ENCODE measurements around the gene SPNS3. TPM values are rescaled to one million over a fixed set of nuclear protein-coding genes. Genes with fewer than 3 reads are reported as not detected.

The SPNS3 gene
- total and polyA plus RNA-seq, 2 donors (not counting 1 experiment from before 2014, with no cell fraction given): 0.44 to 0.52 TPM

GRCh38 chr17:4490109-4490591, 56.4 kb downstream of the SPNS3 start:
- H3K79me2 ChIP-seq (ENCODE audit: control insufficient read depth, insufficient read depth, low read length): peaks cover 3% of the 10 kb centered on the region
- Mint-ChIP-seq H3K4me1 (peaks cover 27% of the 10 kb centered on the region), H3K27me3 (no peaks in the 10 kb centered on the region), H3K9me3 (ENCODE audit: insufficient read depth) (no peaks in the 10 kb centered on the region), H3K4me3 (no peak overlapping the region), H3K27ac (no peak overlapping the region)
- ATAC-seq (ENCODE audit: low read depth) (no peak), DNase-seq (no peak)
- H4K20me1 ChIP-seq (ENCODE audit: control insufficient read depth, insufficient read depth, low read length, poor library complexity, severe bottlenecking): no peaks in the 10 kb centered on the region
- H3K4me2 ChIP-seq (replicated peaks; ENCODE audit: low read depth, low read length, poor library complexity, severe bottlenecking): no peak overlapping the region
- CTCF ChIA-PET: no interaction called here
- H3K27ac ChIP-seq (ENCODE audit: low read length in 2 of 2): no peak overlapping the region
- WGBS (ENCODE audit: insufficient coverage): 92% methylated on average over 9 of the region's 9 CpGs
- H3K9me3 ChIP-seq (ENCODE audit: control extremely low read depth in 1 of 3, control insufficient read depth in 2 of 3, insufficient read depth in 1 of 3, low read length in 2 of 3): peaks cover 0 to 4% (median 0%) of the 10 kb centered on the region in 3 donors
- H3K4me3 ChIP-seq (ENCODE audit: control extremely low read depth in 1 of 5, extremely low read depth in 1 of 5, insufficient read depth in 1 of 5, low read depth in 2 of 5, low read length in 4 of 5): no peak overlapping the region
- POLR2A ChIA-PET: no interaction called here
- H3K27me3 ChIP-seq (replicated peaks in 1 of 4; ENCODE audit: control extremely low read depth in 1 of 4, control insufficient read depth in 3 of 4, insufficient read depth in 4 of 4, low read length in 3 of 4): no peaks in the 10 kb centered on the region
- H3K36me3 ChIP-seq (replicated peaks in 1 of 2; ENCODE audit: control extremely low read depth in 1 of 2, control insufficient read depth in 1 of 2, extremely low read depth in 1 of 2, insufficient read depth in 2 of 2, low read length in 1 of 2): no peaks in the 10 kb centered on the region
- H2AFZ ChIP-seq (ENCODE audit: insufficient read depth, low read depth, low read length, poor library complexity, severe bottlenecking): no peak overlapping the region
- TF ChIP-seq CTCF (IDR thresholded peaks at IDR 0.05): no peak
- no peak for TF ChIP-seq EZH2 (IDR thresholded peaks at IDR 0.05; ENCODE audit: borderline replicate concordance, insufficient read depth, low read depth, low read length, poor library complexity, severe bottlenecking)
- peaks cover 9 to 22% of the 10 kb centered on the region in 2 donors for H3K4me1 ChIP-seq (ENCODE audit: control insufficient read depth in 2 of 2, insufficient read depth in 2 of 2, low read length in 2 of 2)
- H3K9ac ChIP-seq (ENCODE audit: low read length): no peak overlapping the region
- intact Hi-C loops (cut with micrococcal nuclease): no loop called here

GRCh38 chr17:4490637-4491061, 56.9 kb downstream of the SPNS3 start:
- no peaks in the 10 kb centered on the region for H3K36me3 ChIP-seq (replicated peaks in 1 of 2; ENCODE audit: control extremely low read depth in 1 of 2, control insufficient read depth in 1 of 2, extremely low read depth in 1 of 2, insufficient read depth in 2 of 2, low read length in 1 of 2)
- DNase-seq (no peak), ATAC-seq (ENCODE audit: low read depth) (no peak)
- Mint-ChIP-seq H3K27me3 (no peaks in the 10 kb centered on the region), H3K9me3 (ENCODE audit: insufficient read depth) (no peaks in the 10 kb centered on the region), H3K4me3 (no peak overlapping the region), H3K4me1 (peaks cover 26% of the 10 kb centered on the region), H3K27ac (no peak overlapping the region)
- CTCF ChIA-PET: no interaction called here
- intact Hi-C loops (cut with micrococcal nuclease): no loop called here
- WGBS (ENCODE audit: insufficient coverage): 94% methylated on average over 7 of the region's 7 CpGs
- POLR2A ChIA-PET: no interaction called here
- H3K4me3 ChIP-seq (ENCODE audit: control extremely low read depth in 1 of 5, extremely low read depth in 1 of 5, insufficient read depth in 1 of 5, low read depth in 2 of 5, low read length in 4 of 5): no peak overlapping the region
- TF ChIP-seq EZH2 (IDR thresholded peaks at IDR 0.05; ENCODE audit: borderline replicate concordance, insufficient read depth, low read depth, low read length, poor library complexity, severe bottlenecking) (no peak), CTCF (IDR thresholded peaks at IDR 0.05) (no peak)
- H3K27me3 ChIP-seq (replicated peaks in 1 of 4; ENCODE audit: control extremely low read depth in 1 of 4, control insufficient read depth in 3 of 4, insufficient read depth in 4 of 4, low read length in 3 of 4): no peaks in the 10 kb centered on the region
- H3K4me2 ChIP-seq (replicated peaks; ENCODE audit: low read depth, low read length, poor library complexity, severe bottlenecking): no peak overlapping the region
- H3K4me1 ChIP-seq (ENCODE audit: control insufficient read depth in 2 of 2, insufficient read depth in 2 of 2, low read length in 2 of 2): peaks cover 8 to 21% of the 10 kb centered on the region in 2 donors
- peaks cover 3% of the 10 kb centered on the region for H3K79me2 ChIP-seq (ENCODE audit: control insufficient read depth, insufficient read depth, low read length)
- peaks cover 0 to 4% (median 0%) of the 10 kb centered on the region in 3 donors for H3K9me3 ChIP-seq (ENCODE audit: control extremely low read depth in 1 of 3, control insufficient read depth in 2 of 3, insufficient read depth in 1 of 3, low read length in 2 of 3)
- H3K27ac ChIP-seq (ENCODE audit: low read length in 2 of 2): no peak overlapping the region
- no peaks in the 10 kb centered on the region for H4K20me1 ChIP-seq (ENCODE audit: control insufficient read depth, insufficient read depth, low read length, poor library complexity, severe bottlenecking)
- H2AFZ ChIP-seq (ENCODE audit: insufficient read depth, low read depth, low read length, poor library complexity, severe bottlenecking): no peak overlapping the region
- H3K9ac ChIP-seq (ENCODE audit: low read length): no peak overlapping the region

Measured in B cell (primary cell).